HL-60 (cell line): ENCODE data around the gene CPT1C.

ENCODE experiments used
- DNase-seq, 2 experiments: peaks; one replicate each; pipeline ENCODE4 v3.0.0-alpha.2; 2010 to 2020; ENCODE audit warnings: low read depth in 1 of 2, low spot score in 1 of 2
- H3K27ac ChIP-seq: fragments of 250-450 bp; sonication (Bioruptor Pico); replicated peaks from 2 replicates; pipeline ENCODE4 v1.5.1; 2020; ENCODE audit warnings: mild to moderate bottlenecking, moderate library complexity
- H3K27me3 ChIP-seq: fragments of 250-450 bp; sonication (Bioruptor Pico); 2 replicates; pipeline ENCODE4 v1.5.1; 2021; ENCODE audit warnings: mild to moderate bottlenecking, moderate library complexity; ENCODE audit not compliant: insufficient read depth, poor library complexity, severe bottlenecking
- H3K4me3 ChIP-seq: replicated peaks from 2 replicates; pipeline ENCODE4 v1.5.1; 2011; ENCODE audit warnings: mild to moderate bottlenecking, control low read depth, low read length; ENCODE audit not compliant: insufficient read depth
- GABPA ChIP-seq: IDR thresholded peaks from 2 replicates; pipeline ENCODE4 v1.6.1; 2012; ENCODE audit warnings: low read depth
- POLR2AphosphoS5 ChIP-seq: IDR thresholded peaks from 2 replicates; pipeline ENCODE4 v1.6.1; 2012; ENCODE audit warnings: low read depth
- REST ChIP-seq: IDR thresholded peaks from 2 replicates; pipeline ENCODE4 v1.6.1; 2012; ENCODE audit warnings: low read depth; ENCODE audit not compliant: insufficient replicate concordance
- SPI1 ChIP-seq: IDR thresholded peaks from 2 replicates; pipeline ENCODE4 v1.6.1; 2012; ENCODE audit warnings: low read depth, mild to moderate bottlenecking, borderline replicate concordance
- TF ChIP-seq, protein P1 (sequence below): IDR thresholded peaks from one replicate; pipeline ENCODE4 v1.5.1; 2011; ENCODE audit warnings: low read length, control low read depth, inconsistent platforms; ENCODE audit not compliant: insufficient read depth

CPT1C gene

DNA sequence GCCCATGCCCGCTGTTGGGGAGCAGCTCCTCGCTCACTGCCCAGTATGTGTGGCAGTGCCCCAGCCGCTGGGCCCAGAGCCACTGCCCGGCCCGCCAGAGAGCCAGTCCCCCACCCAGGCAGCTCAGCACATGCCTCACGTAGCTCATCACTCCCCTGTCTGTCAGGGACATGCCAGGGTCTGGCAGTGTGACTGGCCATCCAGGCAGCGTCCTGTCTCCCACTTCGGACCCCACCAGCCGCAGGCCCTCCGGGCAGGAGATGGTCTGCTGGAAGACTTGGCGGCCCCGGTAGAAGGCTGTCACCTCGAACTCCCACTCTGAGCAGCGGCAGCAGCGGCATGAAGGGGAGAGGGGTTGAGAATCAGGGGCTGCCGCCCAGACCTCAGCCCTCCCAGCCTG is 28.9 kb upstream of the CPT1C start:
- H3K27ac ChIP-seq, result no peak overlapping the region
- no peak overlapping the region for H3K4me3 ChIP-seq
- no peaks in the 10 kb centered on the region for H3K27me3 ChIP-seq
- TF ChIP-seq, protein P1, sequence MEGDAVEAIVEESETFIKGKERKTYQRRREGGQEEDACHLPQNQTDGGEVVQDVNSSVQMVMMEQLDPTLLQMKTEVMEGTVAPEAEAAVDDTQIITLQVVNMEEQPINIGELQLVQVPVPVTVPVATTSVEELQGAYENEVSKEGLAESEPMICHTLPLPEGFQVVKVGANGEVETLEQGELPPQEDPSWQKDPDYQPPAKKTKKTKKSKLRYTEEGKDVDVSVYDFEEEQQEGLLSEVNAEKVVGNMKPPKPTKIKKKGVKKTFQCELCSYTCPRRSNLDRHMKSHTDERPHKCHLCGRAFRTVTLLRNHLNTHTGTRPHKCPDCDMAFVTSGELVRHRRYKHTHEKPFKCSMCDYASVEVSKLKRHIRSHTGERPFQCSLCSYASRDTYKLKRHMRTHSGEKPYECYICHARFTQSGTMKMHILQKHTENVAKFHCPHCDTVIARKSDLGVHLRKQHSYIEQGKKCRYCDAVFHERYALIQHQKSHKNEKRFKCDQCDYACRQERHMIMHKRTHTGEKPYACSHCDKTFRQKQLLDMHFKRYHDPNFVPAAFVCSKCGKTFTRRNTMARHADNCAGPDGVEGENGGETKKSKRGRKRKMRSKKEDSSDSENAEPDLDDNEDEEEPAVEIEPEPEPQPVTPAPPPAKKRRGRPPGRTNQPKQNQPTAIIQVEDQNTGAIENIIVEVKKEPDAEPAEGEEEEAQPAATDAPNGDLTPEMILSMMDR, result no peak
- TF ChIP-seq REST (no peak), GABPA (no peak), POLR2AphosphoS5 (no peak), SPI1 (no peak)
- DNase-seq, result no peak

GRCh38 chr19:49663224-49663623 is 27.7 kb upstream of the CPT1C start:
- no peaks in the 10 kb centered on the region for H3K27me3 ChIP-seq
- H3K27ac ChIP-seq, result no peak overlapping the region
- no peak for DNase-seq
- no peak for TF ChIP-seq SPI1
- TF ChIP-seq, protein P1, result no peak
- TF ChIP-seq GABPA, result no peak
- TF ChIP-seq REST, result no peak
- no peak overlapping the region for H3K4me3 ChIP-seq

DNA sequence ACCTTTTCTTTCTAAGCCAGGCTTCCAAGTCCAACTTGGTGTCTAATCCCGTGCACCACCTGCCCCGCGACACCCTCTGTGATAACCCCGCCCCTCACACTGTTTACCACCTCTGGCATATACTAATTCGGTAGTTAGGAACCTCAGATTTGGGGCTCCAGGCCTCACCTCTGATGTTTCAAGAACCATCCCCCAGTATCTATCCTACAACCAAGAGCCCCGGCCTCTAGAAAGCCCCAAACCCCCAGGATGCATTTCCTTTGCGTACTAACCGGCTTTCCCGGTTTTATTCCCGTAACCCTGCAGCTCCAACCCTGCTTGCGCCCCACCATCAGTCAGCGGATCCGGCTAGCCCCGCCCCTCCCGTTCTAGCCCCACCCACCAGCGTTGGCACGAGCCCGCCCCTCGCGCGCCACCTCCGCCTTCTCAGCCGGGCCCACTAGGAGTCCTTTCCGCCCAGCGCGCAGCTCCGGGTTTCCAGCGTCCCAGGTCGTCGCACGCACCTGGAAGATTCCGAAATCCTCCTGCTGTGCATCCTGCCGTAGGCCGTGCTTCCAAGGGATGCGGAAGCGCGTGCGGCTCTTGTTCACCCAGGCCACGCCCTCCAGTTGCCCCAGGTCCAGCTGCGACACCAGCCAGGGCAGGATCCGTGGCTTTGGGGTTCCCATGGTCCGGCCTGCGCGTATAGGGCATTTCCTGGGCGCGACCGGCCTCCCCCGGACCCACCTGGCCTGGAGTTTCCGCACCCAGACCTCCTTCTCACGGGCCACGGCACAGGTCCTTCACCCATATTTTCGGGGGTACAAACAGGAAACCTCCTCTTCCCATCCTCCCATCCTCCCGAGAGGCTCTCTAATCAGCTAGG is 26.5 kb upstream of the CPT1C start:
- no peaks in the 10 kb centered on the region for H3K27me3 ChIP-seq
- TF ChIP-seq SPI1, result no peak
- TF ChIP-seq GABPA, result no peak
- TF ChIP-seq REST, result no peak
- TF ChIP-seq POLR2AphosphoS5, result peak; percentile 65
- TF ChIP-seq, protein P1, result no peak
- H3K27ac ChIP-seq, result peak overlapping the region; percentile 79
- DNase-seq, result peak; percentile 83 to 90
- peak overlapping the region; percentile 82 for H3K4me3 ChIP-seq
